H9 (cell line): Measurements from ENCODE around the gene AKT1S1. TPM values are rescaled to one million over a fixed set of nuclear protein-coding genes. Genes with fewer than 3 reads are reported as not detected.

ENCODE experiments used
- DNase-seq: peaks from one replicate; pipeline ENCODE4 v3.0.0-alpha.2; 2017
- H2AFZ ChIP-seq: one replicate; pipeline ENCODE4 v1.6.1; 2013; ENCODE audit warnings: mild to moderate bottlenecking, low read length, control low read depth, moderate library complexity
- H2AK5ac ChIP-seq: 2 replicates; pipeline ENCODE4 v1.6.1; 2013; ENCODE audit warnings: low read length, control low read depth, mixed read lengths; ENCODE audit not compliant: insufficient read length
- H2BK120ac ChIP-seq: one replicate; pipeline ENCODE4 v1.6.1; 2013; ENCODE audit warnings: low read depth, mild to moderate bottlenecking, low read length, control low read depth, inconsistent platforms; ENCODE audit not compliant: poor library complexity, severe bottlenecking
- H2BK12ac ChIP-seq: 2 replicates; pipeline ENCODE4 v1.6.1; 2013; ENCODE audit warnings: low read length, control low read depth, mixed read lengths, low read depth; ENCODE audit not compliant: insufficient read length
- H2BK15ac ChIP-seq: 2 replicates; pipeline ENCODE4 v1.6.1; 2013; ENCODE audit warnings: low read depth, low read length, control low read depth
- H2BK20ac ChIP-seq: one replicate; pipeline ENCODE4 v1.6.1; 2013; ENCODE audit warnings: low read depth, mild to moderate bottlenecking, low read length, control low read depth, inconsistent platforms; ENCODE audit not compliant: poor library complexity, severe bottlenecking
- H2BK5ac ChIP-seq: 2 replicates; pipeline ENCODE4 v1.6.1; 2013; ENCODE audit warnings: low read length, control low read depth, mixed read lengths; ENCODE audit not compliant: insufficient read length
- H3K14ac ChIP-seq: 2 replicates; pipeline ENCODE4 v1.6.1; 2013; ENCODE audit warnings: low read length, control low read depth; ENCODE audit not compliant: insufficient read depth
- H3K18ac ChIP-seq: 2 replicates; pipeline ENCODE4 v1.6.1; 2013; ENCODE audit warnings: low read depth, mild to moderate bottlenecking, mixed read lengths, low read length, control low read depth; ENCODE audit not compliant: insufficient read length
- H3K23ac ChIP-seq: 2 replicates; pipeline ENCODE4 v1.6.1; 2013; ENCODE audit warnings: low read length, control low read depth, mixed read lengths, low read depth; ENCODE audit not compliant: insufficient read length
- H3K23me2 ChIP-seq: 2 replicates; pipeline ENCODE4 v1.6.1; 2013; ENCODE audit warnings: low read depth, mild to moderate bottlenecking, mixed read lengths, low read length, control low read depth; ENCODE audit not compliant: insufficient read length, poor library complexity, severe bottlenecking
- H3K27ac ChIP-seq: 2 replicates; pipeline ENCODE4 v1.5.1; 2013; ENCODE audit warnings: low read length, control low read depth, mixed read lengths, low read depth; ENCODE audit not compliant: insufficient read length
- H3K27me3 ChIP-seq: 2 replicates; pipeline ENCODE4 v1.6.1; 2013; ENCODE audit warnings: low read length, control low read depth, inconsistent platforms; ENCODE audit not compliant: insufficient read depth
- H3K4ac ChIP-seq: 2 replicates; pipeline ENCODE4 v1.6.1; 2013; ENCODE audit warnings: low read depth, mild to moderate bottlenecking, control low read depth, inconsistent platforms, low read length, moderate library complexity
- H3K4me1 ChIP-seq: 2 replicates; pipeline ENCODE4 v1.6.1; 2013; ENCODE audit warnings: low read length, control low read depth, inconsistent platforms; ENCODE audit not compliant: insufficient read depth
- H3K4me2 ChIP-seq: 2 replicates; pipeline ENCODE4 v1.6.1; 2013; ENCODE audit warnings: low read length, control low read depth, mixed read lengths; ENCODE audit not compliant: insufficient read length, insufficient read depth
- H3K56ac ChIP-seq: 2 replicates; pipeline ENCODE4 v1.6.1; 2013; ENCODE audit warnings: low read depth, mild to moderate bottlenecking, mixed read lengths, low read length, control low read depth; ENCODE audit not compliant: insufficient read length
- H3K79me1 ChIP-seq: 2 replicates; pipeline ENCODE4 v1.6.1; 2013; ENCODE audit warnings: low read depth, mild to moderate bottlenecking, moderate library complexity, low read length, control low read depth, inconsistent platforms; ENCODE audit not compliant: insufficient read depth, poor library complexity, severe bottlenecking
- H3K79me2 ChIP-seq: 2 replicates; pipeline ENCODE4 v1.6.1; 2013; ENCODE audit warnings: low read length, control low read depth, inconsistent platforms; ENCODE audit not compliant: insufficient read depth
- H3K9ac ChIP-seq: 2 replicates; pipeline ENCODE4 v1.6.1; 2013; ENCODE audit warnings: low read length, control low read depth, mixed read lengths; ENCODE audit not compliant: insufficient read length; ENCODE audit errors: extremely low read depth
- H3K9me3 ChIP-seq: one replicate; pipeline ENCODE4 v1.6.1; 2013; ENCODE audit warnings: low read depth, low read length, inconsistent platforms; ENCODE audit not compliant: control insufficient read depth
- H3T11ph ChIP-seq: one replicate; pipeline ENCODE4 v1.6.1; 2013; ENCODE audit warnings: mild to moderate bottlenecking, low read length, control low read depth, inconsistent platforms
- H4K20me1 ChIP-seq: one replicate; pipeline ENCODE4 v1.6.1; 2013; ENCODE audit not compliant: control insufficient read depth, insufficient read length, insufficient read depth
- H4K5ac ChIP-seq: 2 replicates; pipeline ENCODE4 v1.6.1; 2013; ENCODE audit warnings: low read depth, mild to moderate bottlenecking, mixed read lengths, low read length, control low read depth; ENCODE audit not compliant: insufficient read length
- H4K8ac ChIP-seq: replicated peaks from 2 replicates; pipeline ENCODE4 v1.6.1; 2013; ENCODE audit warnings: low read length, control low read depth, mixed read lengths, low read depth; ENCODE audit not compliant: insufficient read length
- H4K91ac ChIP-seq: 2 replicates; pipeline ENCODE4 v1.6.1; 2013; ENCODE audit warnings: low read depth, mild to moderate bottlenecking, moderate library complexity, mixed read lengths, low read length, control low read depth; ENCODE audit not compliant: insufficient read length
- H3K27ac Mint-ChIP-seq, 3 experiments: 2 replicates in 2 of 3; 3 replicates in 1 of 3; pipeline ENCODE4 v1.8.0; 2020 to 2021; ENCODE audit warnings: mixed read lengths in 3 of 3, mild to moderate bottlenecking in 1 of 3, moderate library complexity in 1 of 3
- H3K27me3 Mint-ChIP-seq: 2 replicates; pipeline ENCODE4 v1.8.0; 2021; ENCODE audit warnings: low read depth, mild to moderate bottlenecking, moderate library complexity, mixed read lengths
- H3K36me3 Mint-ChIP-seq, 3 experiments: 2 replicates in 2 of 3; 3 replicates in 1 of 3; pipeline ENCODE4 v1.8.0; 2020 to 2021; ENCODE audit warnings: low read depth in 3 of 3, mixed read lengths in 3 of 3; ENCODE audit not compliant: insufficient read depth in 1 of 3
- H3K4me1 Mint-ChIP-seq, 2 experiments: 2 replicates each; pipeline ENCODE4 v1.8.0; 2020; ENCODE audit warnings: mixed read lengths in 2 of 2
- H3K4me3 Mint-ChIP-seq, 2 experiments: 2 replicates in 1 of 2; 3 replicates in 1 of 2; pipeline ENCODE4 v1.8.0; 2020 to 2021; ENCODE audit warnings: mild to moderate bottlenecking in 2 of 2, mixed read lengths in 2 of 2, moderate library complexity in 1 of 2
- H3K9me3 Mint-ChIP-seq, 2 experiments: 2 replicates in 1 of 2; 3 replicates in 1 of 2; pipeline ENCODE4 v1.8.0; 2020; ENCODE audit warnings: mild to moderate bottlenecking in 2 of 2, mixed read lengths in 2 of 2, moderate library complexity in 1 of 2
- CTCF ChIP-seq: fragments of 200-600 bp; sonication (generic); conservative IDR thresholded peaks from 3 replicates; pipeline ENCODE4 v1.8.0; 2021; ENCODE audit warnings: antibody characterized with exemption, mild to moderate bottlenecking
- WGBS: extraction: QIAGEN DNeasy Blood & Tissue Kit; methylation state at CpG from one replicate; pipeline ENCODE4 v1.1.7; 2013; ENCODE audit warnings: missing lambda C conversion rate, low lambda C conversion rate, mixed read lengths; ENCODE audit not compliant: insufficient read length; ENCODE audit errors: extremely low coverage; 5-methylcytosine and 5-hydroxymethylcytosine counted together
- total RNA-seq: library from RNA; stranded (reverse); gene quantifications from 2 replicates; pipeline ENCODE4 v1.2.1, GENCODE V29; 2021

AKT1S1 gene
- total RNA-seq, 1 experiment from 2014 or later: 43.5 TPM

GRCh38 chr19:49916839-49917733 is 39.9 kb upstream of the AKT1S1 start:
- Mint-ChIP-seq H3K27me3 (no peaks in the 10 kb centered on the region), H3K9me3 (peaks cover 0 to 3% of the 10 kb centered on the region in 2 experiments; a peak in 1 of 5 replicates), H3K36me3 (peaks cover 62 to 85% (median 82%) of the 10 kb centered on the region in 3 experiments), H3K4me3 (no peak overlapping the region), H3K4me1 (peaks cover 21 to 34% of the 10 kb centered on the region in 2 experiments), H3K27ac (peak overlapping the region; percentile 37 to 82 (median 75); a peak in 4 of 7 replicates)
- no peak overlapping the region for H2BK120ac ChIP-seq
- no peak overlapping the region for H3K18ac ChIP-seq
- H2AK5ac ChIP-seq: no peak overlapping the region
- no peak overlapping the region for H3K4me2 ChIP-seq
- H4K5ac ChIP-seq: no peak overlapping the region
- H3K23ac ChIP-seq: no peak overlapping the region
- H3K56ac ChIP-seq: no peak overlapping the region
- no peak overlapping the region for H2AFZ ChIP-seq
- no peak overlapping the region for H3K14ac ChIP-seq
- H3K79me2 ChIP-seq: peaks cover 15% of the 10 kb centered on the region; the same call in 1 of the 2 replicates
- no peak overlapping the region for H3K27ac ChIP-seq
- peaks cover 4% of the 10 kb centered on the region for H4K20me1 ChIP-seq
- H3K4me1 ChIP-seq: no peaks in the 10 kb centered on the region
- H3K4ac ChIP-seq: no peak overlapping the region
- H3T11ph ChIP-seq: no peak overlapping the region
- H2BK12ac ChIP-seq: no peak overlapping the region
- no peak overlapping the region for H2BK20ac ChIP-seq
- no peaks in the 10 kb centered on the region for H3K27me3 ChIP-seq
- WGBS: no CpG with 5 or more reads among the region's 21 CpGs
- H3K9me3 ChIP-seq: no peaks in the 10 kb centered on the region
- no peaks in the 10 kb centered on the region for H3K23me2 ChIP-seq
- TF ChIP-seq CTCF: peak; percentile 55
- H3K79me1 ChIP-seq: peaks cover 12% of the 10 kb centered on the region
- peak; percentile 67 for DNase-seq
- H3K9ac ChIP-seq: no peak overlapping the region
- H2BK5ac ChIP-seq: no peak overlapping the region
- H4K8ac ChIP-seq: no peak overlapping the region
- H4K91ac ChIP-seq: no peak overlapping the region
- no peak overlapping the region for H2BK15ac ChIP-seq
